ENCODE measurements around the gene SEMA3A.
"Not testable (repeated sequence)": the region's sequence is repeated elsewhere in the genome, so short reads cannot be mapped to it uniquely, and the experiment has no call there.

Gene SEMA3A

GRCh38 chr7:84194484-84195271 is at the start of gene SEMA3A:
SEMA3A (minus strand) TSS chr7:84194789; CDS start chr7:84194586, 203 bp downstream.
- DNase-seq (ENCODE audit: low read depth): peak; percentile 74

- not testable (repeated sequence) for DNase-seq (ENCODE audit: low read depth)
Measured at GRCh38 chr7:84243037-84243436, 48.4 kb upstream of the SEMA3A start.

- DNase-seq (ENCODE audit: low read depth): no peak
Measured at GRCh38 chr7:84238596-84238995, 44.0 kb upstream of the SEMA3A start.

- DNase-seq (ENCODE audit: low read depth): peak; percentile 66
Measured at GRCh38 chr7:84237533-84238173, 43.1 kb upstream of the SEMA3A start.

GRCh38 chr7:84236398-84236797 is 41.8 kb upstream of the SEMA3A start:
- DNase-seq (ENCODE audit: low read depth): no peak

- peak; percentile 31 for DNase-seq (ENCODE audit: low read depth)
Measured at GRCh38 chr7:84232646-84233045, 38.1 kb upstream of the SEMA3A start.

GRCh38 chr7:84231157-84231556 is 36.6 kb upstream of the SEMA3A start:
- DNase-seq (ENCODE audit: low read depth): no peak

- no peak for DNase-seq (ENCODE audit: low read depth)
Measured at GRCh38 chr7:84230491-84230890, 35.9 kb upstream of the SEMA3A start.

GRCh38 chr7:84228526-84228925 is 33.9 kb upstream of the SEMA3A start:
- no peak for DNase-seq (ENCODE audit: low read depth)

GRCh38 chr7:84226759-84227158 is 32.2 kb upstream of the SEMA3A start:
- no peak for DNase-seq (ENCODE audit: low read depth)

- no peak for DNase-seq (ENCODE audit: low read depth)
Measured at GRCh38 chr7:84224505-84224904, 29.9 kb upstream of the SEMA3A start.

GRCh38 chr7:84219310-84219709 is 24.7 kb upstream of the SEMA3A start:
- no peak for DNase-seq (ENCODE audit: low read depth)

GRCh38 chr7:84218681-84219080 is 24.1 kb upstream of the SEMA3A start:
- no peak for DNase-seq (ENCODE audit: low read depth)

GRCh38 chr7:84216472-84216871 is 21.9 kb upstream of the SEMA3A start:
- DNase-seq (ENCODE audit: low read depth): no peak

GRCh38 chr7:84214757-84215156 is 20.2 kb upstream of the SEMA3A start:
- DNase-seq (ENCODE audit: low read depth): not testable (repeated sequence)

- no peak for DNase-seq (ENCODE audit: low read depth)
Measured at GRCh38 chr7:84210301-84210700, 15.7 kb upstream of the SEMA3A start.

GRCh38 chr7:84209006-84209405 is 14.4 kb upstream of the SEMA3A start:
- no peak for DNase-seq (ENCODE audit: low read depth)

- DNase-seq (ENCODE audit: low read depth): no peak
Measured at GRCh38 chr7:84207615-84208014, 13.0 kb upstream of the SEMA3A start.

GRCh38 chr7:84207025-84207424 is 12.4 kb upstream of the SEMA3A start:
- DNase-seq (ENCODE audit: low read depth): no peak

- DNase-seq (ENCODE audit: low read depth): no peak
Measured at GRCh38 chr7:84204655-84205054, 10.1 kb upstream of the SEMA3A start.

GRCh38 chr7:84202855-84203254 is 8.3 kb upstream of the SEMA3A start:
- DNase-seq (ENCODE audit: low read depth): no peak

GRCh38 chr7:84200859-84201258 is 6.3 kb upstream of the SEMA3A start:
- no peak for DNase-seq (ENCODE audit: low read depth)

- no peak for DNase-seq (ENCODE audit: low read depth)
Measured at GRCh38 chr7:84199216-84199615, 4.6 kb upstream of the SEMA3A start.

- DNase-seq (ENCODE audit: low read depth): no peak
Measured at GRCh38 chr7:84196084-84196503, 1.5 kb upstream of the SEMA3A start.
